SK-N-DZ (cell line): Measurements from ENCODE around the gene POU2F2.

Experiments used
- DNase-seq: peaks from one replicate; pipeline ENCODE4 v3.0.0-alpha.2; 2015; ENCODE audit warnings: low spot score

POU2F2 gene

DNA sequence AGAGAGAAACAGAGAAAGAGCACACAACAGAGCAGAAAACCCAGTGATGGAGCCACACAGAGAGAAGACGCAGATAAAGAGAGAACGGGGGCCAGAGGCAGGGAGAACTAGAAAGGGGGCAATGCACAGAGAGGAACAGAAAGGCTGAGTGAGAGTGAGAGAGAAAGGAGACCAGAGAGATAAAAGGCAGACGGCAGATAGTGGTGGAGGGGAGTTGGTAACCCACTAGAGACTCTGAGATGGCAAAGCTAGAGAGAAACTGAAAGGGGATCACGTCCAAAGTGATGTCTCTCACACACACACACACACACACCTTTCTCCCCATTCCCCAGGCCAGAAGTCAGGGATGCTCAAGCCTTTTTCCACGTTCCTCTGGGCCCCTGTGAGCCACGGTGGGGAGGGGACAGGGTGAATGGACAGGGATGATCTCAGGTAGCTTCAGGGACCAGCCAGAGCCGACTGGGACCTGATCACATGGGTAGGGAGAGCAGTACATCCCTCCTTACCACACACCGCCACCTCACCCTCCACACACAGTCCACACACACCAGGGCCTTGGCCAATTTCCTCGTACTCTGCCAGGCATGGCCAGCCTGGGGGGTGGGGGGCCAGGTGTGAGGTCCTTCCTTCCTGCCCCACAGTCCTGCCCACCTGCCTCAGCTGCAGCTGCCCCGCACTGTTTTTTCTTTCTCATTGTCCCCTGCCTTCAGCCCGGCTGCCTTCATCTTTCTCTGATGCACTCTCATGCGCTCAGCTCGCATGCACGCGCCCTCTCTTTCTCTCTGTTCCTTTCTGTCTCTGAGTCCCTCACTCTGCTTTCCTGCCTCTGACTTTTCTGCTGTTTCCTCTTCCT lies 22.5 kb upstream of the POU2F2 start:
- DNase-seq: no peak

DNA sequence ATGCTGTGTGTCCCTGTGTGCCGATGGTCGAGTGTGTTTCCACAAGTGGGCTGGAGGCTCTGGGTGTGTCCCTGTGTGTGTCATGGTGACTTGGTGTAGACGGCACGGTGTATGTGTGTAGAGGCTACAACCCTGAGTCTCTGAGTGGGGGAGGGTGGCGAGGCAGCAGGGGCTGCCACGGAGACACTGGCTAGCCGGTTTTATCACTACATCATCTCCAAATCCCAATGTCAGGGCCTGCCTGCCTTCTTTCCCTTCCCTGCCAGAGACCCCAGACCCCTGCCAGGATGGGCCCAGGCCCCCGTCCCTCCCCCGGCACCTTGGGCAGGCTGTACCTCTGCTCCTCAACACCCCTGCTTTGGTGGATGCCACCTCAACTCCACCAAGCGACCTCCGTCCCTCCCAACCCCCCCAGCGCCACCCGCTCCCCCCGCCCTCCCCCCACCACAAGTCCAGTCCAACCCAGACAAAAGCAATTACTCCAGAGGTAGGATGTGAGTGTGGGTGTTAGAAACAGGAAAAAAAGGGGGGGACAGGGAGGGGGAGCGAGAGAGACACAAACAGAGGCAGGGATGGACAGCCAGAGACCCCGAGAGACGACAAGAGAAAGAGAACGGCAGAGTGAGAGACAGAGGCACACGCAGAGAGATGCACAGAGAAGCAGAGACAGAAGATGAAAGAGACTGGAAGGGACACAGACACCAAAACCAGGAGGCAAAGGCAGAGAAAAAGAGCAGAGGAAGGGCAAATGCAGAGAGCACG lies 21.6 kb upstream of the POU2F2 start:
- peak; percentile 71 for DNase-seq

DNA sequence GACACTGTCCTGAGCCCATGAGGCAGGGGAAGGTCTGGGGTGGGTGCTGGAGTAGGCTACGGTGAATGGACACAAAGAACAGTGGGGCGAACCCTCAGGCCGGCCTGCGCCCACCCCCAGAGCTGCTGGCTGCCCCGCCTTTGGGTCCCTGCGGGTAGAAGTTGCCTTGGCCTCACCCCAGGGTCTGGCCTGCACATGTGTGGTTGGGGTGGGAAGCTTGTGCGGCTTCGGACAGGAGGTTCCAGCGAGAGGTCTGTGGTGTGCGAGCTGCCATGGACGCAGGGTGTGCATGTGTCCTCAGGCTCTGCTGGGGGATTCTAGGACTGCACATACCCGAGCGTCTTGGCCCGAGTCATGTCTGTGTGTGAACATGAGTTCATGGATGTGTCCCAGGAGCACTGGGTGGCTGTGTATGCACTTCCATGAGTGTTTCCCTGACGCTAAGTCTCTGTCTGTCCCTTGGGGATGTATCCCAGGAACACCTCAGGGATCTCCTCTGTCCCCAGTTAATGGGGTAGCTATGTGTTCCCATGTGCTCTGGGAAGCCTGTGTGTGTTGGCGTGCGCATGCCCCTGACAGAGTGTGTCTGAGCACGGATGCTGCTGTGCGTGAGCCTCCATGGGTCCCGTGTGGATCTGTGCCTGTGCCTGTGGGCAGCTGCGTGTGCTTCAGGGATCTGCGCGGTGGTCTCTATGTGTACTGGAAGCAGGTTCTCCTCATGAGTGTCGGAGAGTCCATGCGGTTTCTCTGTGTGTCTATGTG lies 20.8 kb upstream of the POU2F2 start:
- DNase-seq: peak; percentile 30

DNA sequence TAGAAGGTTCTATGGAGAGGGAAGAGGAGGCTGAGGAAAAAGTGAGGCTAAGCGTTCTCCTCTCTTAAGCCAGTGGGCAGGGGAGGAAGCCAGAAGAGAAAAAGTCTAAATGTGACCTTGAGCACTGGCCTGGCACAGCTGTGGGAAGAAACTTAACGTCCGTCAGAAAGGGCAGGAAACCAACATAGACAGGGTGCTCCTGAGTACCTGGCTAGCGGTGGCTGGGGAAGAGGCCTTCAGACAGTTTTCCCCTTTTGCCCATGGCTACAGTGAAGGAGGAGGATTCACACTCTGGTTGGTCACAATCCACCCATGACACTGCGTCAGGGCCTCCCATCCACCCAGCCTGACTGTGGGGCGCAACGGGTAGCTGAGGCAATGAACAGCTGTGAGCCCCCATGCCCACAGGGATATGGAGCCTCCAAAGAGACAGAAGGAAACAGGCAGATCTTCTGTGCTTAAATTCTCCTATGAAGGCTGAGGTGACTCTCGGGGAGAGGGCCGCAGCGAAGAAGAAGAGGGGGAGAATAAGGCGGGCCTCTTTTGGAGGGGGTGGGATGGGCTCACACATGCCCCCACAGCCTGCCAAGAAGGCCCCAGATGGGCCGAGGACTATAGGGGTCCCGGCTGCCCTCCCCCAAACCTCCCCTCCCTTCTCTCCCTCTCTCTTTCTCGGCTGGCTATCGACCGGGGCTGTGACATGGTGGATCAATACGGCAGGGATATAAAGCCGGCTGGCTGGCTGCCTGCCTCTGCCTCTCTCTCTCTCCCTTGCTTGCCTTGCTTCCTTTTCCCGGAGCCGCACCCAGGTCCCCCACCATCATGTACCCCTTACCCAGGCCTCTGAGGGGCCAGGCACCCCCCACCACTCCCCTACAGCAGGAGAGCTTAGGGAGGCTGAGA lies 19.8 kb upstream of the POU2F2 start:
- no peak for DNase-seq

DNA sequence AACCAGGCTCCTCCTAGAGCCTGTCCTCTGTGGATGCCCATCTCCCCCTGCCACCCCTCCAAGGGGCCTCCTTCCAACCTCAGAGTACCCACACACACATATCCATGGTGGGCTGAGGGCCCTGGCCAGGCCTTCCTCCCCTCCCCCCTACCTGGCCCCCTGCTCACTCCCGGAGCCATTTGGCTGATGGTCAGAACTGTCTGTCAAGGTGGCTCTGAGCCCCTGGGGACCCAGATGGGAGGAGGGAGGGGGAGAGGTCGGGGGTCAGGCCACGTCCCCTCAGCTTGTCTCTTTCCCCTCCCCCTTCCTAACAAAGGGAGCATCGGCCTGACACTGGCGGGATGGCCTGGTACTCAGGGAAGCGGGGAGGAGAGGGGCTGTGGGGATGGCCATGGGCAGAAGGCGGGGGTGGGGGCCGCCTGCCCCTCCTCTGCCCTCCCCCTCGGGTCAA lies 18.7 kb upstream of the POU2F2 start:
- peak; percentile 89 for DNase-seq

DNA sequence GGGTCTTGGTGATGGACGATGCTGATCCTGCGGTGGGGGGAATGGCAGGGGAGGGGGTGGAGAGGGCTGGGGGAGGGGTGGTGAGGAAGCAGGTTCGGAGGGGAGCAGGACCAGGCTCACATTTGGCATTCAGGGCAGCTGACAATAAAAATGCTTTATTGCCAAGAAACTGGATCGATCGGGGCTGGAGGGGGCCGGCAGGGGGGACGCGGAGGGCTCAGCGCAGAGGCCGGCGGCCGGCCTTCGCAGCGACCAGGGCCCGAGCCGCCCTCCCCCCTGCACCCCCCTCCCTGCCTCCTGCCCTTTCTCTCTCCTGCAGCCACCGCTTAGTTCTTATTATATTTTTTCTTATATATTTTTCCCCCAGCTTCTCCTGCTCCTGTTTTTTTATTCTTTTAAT lies 18.1 kb upstream of the POU2F2 start:
- peak; percentile 62 for DNase-seq

DNA sequence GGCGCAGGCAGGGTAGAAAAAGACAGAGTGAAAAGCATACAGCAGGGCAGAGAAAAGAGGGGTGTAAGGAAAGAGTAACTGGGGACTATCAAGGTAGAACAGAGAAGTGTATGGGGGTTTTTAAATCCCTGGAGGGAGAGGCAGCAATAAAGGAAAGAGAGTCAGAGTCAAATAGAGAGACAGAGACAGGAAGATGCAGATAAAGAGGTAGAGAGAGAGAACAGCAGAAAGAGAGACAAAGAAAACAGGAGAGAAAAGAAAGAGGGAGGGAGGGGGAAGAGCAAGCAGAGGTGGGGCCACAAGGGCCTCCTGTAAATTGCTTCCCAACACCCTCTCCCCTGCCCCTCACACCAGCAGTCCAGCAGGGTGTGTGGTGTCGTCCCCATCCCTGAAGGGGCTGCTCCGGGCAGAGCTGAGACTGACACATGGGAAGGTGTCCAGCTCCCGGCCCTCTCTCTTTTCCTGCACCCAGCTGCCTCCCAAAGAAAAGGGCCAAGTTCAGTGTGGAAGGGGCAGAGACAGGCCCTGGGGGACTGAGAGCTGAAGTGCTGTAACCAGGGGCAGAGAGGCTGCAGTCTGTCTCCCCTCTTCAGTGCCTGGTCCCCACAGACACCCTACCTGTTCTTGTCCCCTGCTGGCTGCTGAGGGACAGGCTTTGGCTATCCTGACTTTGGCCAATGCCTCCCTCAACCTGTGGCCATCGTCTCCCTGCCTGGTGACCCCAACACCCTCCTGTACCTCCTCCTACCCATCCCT lies 17.4 kb upstream of the POU2F2 start:
- DNase-seq: peak; percentile 34

DNA sequence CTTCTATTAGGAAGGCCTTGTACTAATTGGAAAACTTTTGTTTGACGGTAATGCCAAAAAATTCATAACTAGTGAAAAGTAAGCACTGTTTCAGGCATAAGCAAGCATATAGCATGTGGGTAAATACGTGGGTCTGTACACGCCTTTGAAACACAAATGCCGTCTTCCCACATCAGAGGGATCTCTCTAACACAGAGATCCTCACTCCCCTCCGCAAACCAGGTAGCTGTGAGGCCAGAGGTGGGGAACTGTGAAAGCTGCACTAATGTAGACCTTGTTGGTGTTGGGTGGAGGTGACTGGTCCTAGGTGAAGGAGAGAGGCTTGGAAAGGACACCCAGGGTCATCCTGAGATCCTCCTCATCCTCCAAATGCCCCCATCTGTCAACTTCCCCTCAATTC lies 16.0 kb upstream of the POU2F2 start:
- DNase-seq: no peak

DNA sequence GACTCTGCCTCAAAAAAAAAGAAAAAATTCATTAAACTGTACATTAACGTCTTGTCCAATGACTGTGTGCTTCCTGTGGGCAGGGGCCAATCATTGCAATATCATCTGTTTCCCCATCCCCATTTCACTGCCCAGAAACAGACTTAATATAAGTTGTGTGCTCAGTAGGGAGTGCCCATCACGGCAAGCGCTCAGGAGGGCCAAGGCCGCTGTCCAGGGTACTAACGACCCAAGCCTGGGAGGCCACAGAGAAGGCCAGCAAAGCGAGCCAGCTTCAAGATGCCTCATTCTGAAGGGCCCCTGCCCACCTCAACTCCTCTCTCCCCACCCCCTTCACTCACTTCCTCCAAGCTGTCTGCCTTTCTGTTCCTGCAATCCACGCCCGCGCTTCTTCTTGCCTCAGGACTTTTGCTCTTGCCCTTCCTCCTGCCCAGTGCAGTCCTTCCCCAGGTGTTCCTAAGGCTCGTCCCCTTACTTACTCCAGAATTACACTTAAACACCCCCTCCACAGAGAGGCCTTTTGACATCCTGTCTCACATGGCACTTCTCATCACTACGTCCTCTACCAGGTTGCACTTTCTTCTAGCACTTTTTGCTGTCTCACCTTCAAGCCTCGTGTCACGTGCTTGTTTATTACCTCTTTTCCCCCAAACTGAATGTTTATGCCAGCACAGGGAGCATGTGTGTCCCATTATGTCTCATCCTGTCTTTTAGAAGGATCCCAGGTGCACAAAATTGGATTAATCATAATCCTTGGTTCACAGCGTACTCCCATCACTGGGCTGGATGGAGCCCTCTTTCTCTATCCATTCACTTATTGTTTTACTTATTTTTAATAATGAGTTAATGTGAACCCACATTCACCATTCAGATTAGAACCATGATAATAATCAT lies 11.3 kb upstream of the POU2F2 start:
- DNase-seq: peak; percentile 73

DNA sequence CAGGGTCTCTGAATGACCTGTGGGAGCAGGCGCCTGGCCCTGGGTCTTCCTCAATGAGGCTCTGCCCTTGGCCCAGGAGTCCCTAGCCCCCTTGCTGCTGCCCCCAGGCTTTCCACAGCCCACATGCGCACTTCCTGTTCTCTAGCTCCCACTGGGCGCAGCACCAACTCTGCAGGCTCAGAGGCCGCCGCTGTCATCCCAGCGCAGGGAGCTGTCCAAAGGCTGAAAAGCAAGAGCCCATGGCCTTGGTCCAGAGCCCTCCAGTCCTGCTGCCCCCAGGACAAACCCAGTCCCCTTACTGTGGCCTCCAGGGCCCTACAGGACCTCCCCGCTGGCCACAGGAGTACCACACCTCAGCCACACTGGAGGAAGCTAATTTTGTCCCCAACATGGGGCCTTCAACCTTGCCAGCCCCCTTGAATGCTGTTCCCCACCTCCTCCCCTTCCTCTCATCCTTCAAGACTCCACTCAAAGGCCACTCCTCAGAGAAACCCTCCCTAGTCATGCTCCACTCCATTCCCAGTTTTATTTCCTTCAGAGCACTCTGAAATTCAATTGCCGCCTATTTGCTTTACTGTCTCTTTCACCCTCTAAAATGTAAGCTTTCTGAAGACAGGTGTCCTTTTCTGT lies 8.0 kb upstream of the POU2F2 start:
- no peak for DNase-seq

DNA sequence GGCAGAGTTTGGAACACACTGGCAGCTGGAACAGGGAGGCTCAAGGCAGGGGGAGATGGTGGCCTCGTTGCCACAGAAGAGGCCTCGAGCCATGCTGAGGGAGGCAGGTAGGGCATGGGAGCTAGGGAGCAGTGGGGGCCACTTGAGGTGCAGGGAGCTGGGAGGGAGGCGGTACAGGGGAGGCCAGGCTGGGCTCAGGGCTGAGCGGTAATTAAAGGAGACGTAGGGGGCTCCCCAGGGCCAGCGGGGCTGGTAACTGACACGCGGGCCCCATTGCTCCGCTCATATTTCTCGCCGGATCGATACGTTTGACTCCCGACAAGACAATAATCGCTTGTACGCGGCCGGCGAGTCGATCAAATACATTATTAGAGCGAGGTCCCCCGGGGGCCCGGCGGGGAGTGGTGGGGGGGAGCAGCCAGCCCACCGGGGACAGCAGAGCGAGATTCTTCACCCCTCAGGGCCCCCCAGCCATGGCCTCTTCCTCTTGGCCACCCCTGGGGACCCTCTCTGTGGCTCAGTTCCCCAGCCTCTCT lies 2.4 kb upstream of the POU2F2 start:
- DNase-seq: no peak

DNA sequence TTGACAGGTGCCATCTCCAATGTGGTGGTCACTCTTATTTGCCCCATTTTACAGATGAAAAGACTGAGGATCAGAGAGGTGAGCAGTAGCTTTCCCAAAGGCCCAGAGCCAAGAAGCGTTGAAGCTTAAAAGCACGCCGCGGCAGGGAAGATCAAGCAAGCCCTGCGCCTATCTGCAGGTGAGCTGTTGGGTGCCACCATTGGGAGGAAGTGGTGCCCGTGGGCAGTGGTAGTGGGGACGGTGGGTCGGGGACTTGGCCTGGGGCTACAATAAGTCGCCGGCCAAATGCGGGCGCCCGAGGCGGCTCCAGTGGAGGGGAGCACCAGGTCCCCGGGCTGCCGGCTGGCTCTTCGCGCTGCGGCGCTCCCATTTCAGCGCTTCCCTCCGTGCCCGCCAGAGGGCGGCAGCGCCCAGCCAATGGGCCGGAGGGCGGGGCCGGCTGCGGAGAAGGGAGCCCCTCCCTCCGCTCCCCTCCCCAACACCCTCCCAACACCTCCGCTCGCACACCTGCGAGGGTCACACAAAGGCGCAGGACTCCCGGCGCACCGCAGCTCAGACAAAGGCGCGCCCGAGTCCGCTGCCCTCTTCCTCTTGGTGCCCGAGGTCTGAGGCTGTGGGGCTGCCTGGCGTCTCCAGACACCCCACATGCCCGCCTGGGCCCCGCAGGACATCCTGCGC lies 744 bp upstream of the POU2F2 start:
- peak; percentile 48 for DNase-seq

DNA sequence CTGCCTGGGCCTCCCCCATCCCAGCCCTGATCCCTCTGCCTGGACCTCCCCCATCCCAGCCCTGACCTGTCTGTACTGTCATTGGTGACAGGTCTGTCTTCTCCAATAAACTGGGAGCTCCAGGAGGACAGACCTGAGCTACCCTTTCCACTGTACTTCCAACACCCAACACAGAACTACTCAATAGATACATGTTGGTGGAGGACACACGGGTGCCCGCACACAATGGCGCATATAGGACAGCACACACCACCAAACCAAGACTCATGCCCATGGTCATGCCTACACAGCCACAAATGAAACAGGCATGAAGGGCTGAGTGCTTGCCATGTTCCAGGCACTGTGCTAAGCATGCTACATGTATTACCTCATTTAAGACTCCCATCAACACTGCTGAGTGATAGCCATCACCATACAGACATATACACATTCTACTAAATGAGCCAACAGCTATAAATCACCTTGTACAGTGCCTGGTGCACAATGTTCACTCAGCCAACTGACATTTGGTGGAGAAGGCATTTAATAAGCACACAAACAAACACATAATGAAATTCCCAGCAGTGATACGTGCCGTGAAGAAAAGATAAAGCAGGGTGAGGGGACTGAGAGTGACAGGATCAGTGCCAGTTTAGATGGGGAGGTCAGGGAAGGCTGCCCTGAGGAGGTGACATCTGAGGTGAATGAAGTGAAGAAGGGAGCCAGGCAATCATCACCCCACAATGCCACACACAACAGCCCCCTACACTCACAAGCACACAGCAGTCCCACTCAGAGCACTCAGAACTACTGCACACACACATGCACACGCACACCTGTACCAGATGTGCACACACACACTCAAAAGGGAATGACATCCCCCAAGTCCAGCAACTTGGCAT lies 857 bp downstream of the POU2F2 start:
- no peak for DNase-seq

DNA sequence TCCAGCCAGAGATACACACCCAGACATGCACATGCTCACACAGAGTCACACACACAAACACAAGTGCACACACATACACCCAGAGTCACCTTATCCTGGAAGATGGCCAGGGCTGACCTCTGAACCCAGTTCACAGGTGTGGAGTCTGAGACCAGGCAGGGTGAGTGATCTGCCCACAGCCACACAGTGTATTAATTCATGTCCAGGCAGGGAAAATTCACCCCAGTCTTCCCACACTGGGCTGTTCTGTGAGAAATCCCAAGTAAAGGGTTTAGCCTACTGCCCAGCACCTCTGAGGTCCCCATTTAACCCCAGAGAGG lies 2.0 kb downstream of the POU2F2 start:
- DNase-seq: no peak

DNA sequence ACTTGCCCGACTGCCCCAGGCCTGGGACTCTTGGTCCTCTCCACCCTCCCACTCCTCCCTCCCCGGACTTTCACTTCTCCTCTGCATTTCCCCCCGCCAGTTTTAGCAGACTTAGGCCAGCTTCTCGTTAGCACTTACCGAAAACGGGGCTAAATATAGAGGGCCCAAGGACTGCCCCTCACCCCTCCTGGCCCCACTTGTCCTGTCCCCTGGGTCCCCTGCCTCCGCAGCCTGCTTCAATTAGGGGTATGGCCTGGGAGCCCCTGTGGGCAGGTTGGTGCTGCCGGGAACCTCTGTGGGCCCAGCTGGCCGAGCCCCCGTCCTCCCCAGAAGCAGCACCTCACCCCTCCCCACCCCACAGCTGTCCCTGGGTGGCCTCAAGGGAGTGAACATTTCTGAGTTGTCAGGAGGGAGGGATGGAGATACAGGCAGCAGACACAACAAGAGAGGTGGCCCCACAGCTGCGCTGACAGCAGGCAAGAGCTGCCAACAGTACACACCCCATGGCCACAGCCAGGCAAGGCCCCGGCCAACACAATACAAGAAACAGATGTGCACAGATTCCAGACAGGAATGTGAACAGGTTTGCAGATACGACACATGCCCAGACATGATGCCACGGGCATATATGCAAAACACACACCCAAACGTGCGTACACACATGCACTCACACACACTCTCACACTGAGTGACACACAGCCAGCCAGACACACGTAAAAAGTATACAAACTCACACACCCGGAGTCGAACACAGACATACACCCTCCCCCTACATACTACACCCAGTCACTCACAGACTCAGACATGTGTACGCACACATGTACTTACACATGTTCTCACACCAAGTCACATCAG lies 2.6 kb downstream of the POU2F2 start:
- peak; percentile 46 for DNase-seq

DNA sequence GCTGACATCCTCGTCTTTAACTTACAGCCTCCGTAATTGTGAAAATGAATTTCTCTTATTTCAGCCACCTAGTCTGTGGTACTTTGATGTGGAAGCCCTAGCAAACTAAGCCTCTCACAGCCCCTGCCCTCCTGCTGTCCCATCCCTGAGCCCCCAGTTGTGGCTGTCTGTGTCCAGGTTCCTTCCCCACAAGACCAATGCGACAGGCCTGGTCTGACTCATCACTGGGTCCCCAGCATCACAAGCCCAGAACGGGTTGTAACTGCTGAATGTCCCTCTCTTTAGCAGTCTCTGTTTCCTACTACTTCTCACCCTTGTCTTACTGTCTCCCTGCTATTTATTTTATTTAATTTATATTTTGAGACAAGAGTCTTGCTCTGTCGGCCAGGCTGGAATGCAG lies 5.7 kb downstream of the POU2F2 start:
- no peak for DNase-seq
